A673 (cell line): Measurements from ENCODE around the gene DNAH3. TPM values are rescaled to one million over a fixed set of nuclear protein-coding genes. Genes with fewer than 3 reads are reported as not detected.

Experiments used
- BruUV-seq: library from RNA; stranded (reverse); fragments of 400-500 nt; replicated peaks from 2 replicates; lab custom pipeline; 2021; lab: Mats Ljungman, UMichigan
- CTCF ChIA-PET: fragments of 300-600 bp; sonication (Branson Sonifier 250); formaldehyde crosslinking; loops from one replicate; lab custom pipeline; 2022; ENCODE audit warnings: antibody characterized with exemption; lab: Charles Lee
- POLR2A ChIA-PET: fragments of 300-600 bp; sonication (Branson Sonifier 250); formaldehyde crosslinking; loops from one replicate; lab custom pipeline; 2022; ENCODE audit warnings: antibody characterized with exemption; ENCODE audit not compliant: low non-redundant PET; lab: Charles Lee
- DNase-seq: peaks from one replicate; pipeline ENCODE4 v3.0.0-alpha.2; 2015; ENCODE audit warnings: low spot score
- H3K27ac ChIP-seq: fragments of 200-600 bp; sonication (generic); 2 replicates; pipeline ENCODE4 v1.5.1; 2016; ENCODE audit warnings: mixed run types, low read depth, mild to moderate bottlenecking, mixed read lengths, antibody characterized with exemption, low read length; ENCODE audit not compliant: poor library complexity, severe bottlenecking
- H3K27me3 ChIP-seq: fragments of 200-600 bp; sonication (generic); replicated peaks from 2 replicates; pipeline ENCODE4 v1.6.1; 2017; ENCODE audit warnings: mixed run types, low read depth, mild to moderate bottlenecking, mixed read lengths, antibody characterized with exemption, low read length; ENCODE audit not compliant: insufficient read depth, poor library complexity
- H3K36me3 ChIP-seq: fragments of 200-600 bp; sonication (generic); 2 replicates; pipeline ENCODE4 v1.6.1; 2016; ENCODE audit warnings: mixed run types, mild to moderate bottlenecking, mixed read lengths, antibody characterized with exemption, low read length; ENCODE audit not compliant: insufficient read depth, poor library complexity, severe bottlenecking
- H3K4me1 ChIP-seq: fragments of 200-600 bp; sonication (generic); 2 replicates; pipeline ENCODE4 v1.6.1; 2017; ENCODE audit warnings: mixed run types, mild to moderate bottlenecking, mixed read lengths, antibody characterized with exemption, low read length; ENCODE audit not compliant: insufficient read depth, poor library complexity, severe bottlenecking
- H3K4me3 ChIP-seq: fragments of 200-600 bp; sonication (generic); 2 replicates; pipeline ENCODE4 v1.5.1; 2016; ENCODE audit warnings: low read depth, mixed run types, mild to moderate bottlenecking, mixed read lengths, low read length; ENCODE audit not compliant: poor library complexity, severe bottlenecking
- H3K9me3 ChIP-seq: fragments of 200-600 bp; sonication (generic); 2 replicates; pipeline ENCODE4 v1.6.1; 2016; ENCODE audit warnings: mixed run types, low read depth, mild to moderate bottlenecking, mixed read lengths, antibody characterized with exemption, low read length; ENCODE audit not compliant: poor library complexity, severe bottlenecking
- CTCF ChIP-seq: fragments of 300-800, 200-600 bp; sonication (generic); conservative IDR thresholded peaks from 2 replicates; pipeline ENCODE4 v1.5.1; 2017; ENCODE audit warnings: low read depth, mild to moderate bottlenecking, antibody characterized with exemption, low read length, moderate library complexity, mixed read lengths
- EZH2 ChIP-seq: fragments of 200-600 bp; sonication (generic); IDR thresholded peaks from 2 replicates; pipeline ENCODE4 v1.6.1; 2017; ENCODE audit warnings: borderline replicate concordance, low read depth, mild to moderate bottlenecking, mixed read lengths, antibody characterized with exemption, low read length; ENCODE audit not compliant: poor library complexity, severe bottlenecking
- intact Hi-C: fragments of 100-400 bp; cut with micrococcal nuclease; formaldehyde crosslinking; loops from one replicate; pipeline ENCODE4 v1.10.0; 2022; ENCODE audit not compliant: unreplicated experiment
- total RNA-seq: library from RNA; stranded (reverse); gene quantifications from 2 replicates; pipeline ENCODE4 v1.2.3, GENCODE V29; 2021

The DNAH3 gene
- total RNA-seq, 1 experiment from 2014 or later, result not detected

DNA sequence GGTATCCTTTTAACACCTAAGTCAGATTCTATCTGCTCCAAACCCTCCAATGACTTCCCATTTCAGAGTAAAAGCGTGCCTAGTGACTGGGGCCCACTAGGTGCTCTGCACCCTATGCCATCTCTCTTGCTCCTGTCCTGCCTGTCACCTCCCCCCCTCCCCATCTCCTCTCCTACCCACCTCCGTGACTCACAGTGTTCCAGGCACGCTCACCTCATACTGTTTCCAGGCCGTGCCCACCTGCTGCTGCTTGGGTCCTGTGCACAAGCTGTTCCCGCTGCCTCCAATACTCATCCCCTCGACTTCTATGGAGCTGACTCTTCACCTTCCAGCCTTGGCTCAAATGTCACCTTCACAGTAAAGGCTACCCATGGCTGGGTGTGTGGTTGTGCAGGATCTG, 21.7 kb downstream of the DNAH3 start:
- Histone ChIP-seq H3K27me3 (peaks cover 10% of the 10 kb centered on the region), H3K4me3 (no peak overlapping the region), H3K27ac (no peak overlapping the region), H3K36me3 (no peaks in the 10 kb centered on the region), H3K9me3 (no peaks in the 10 kb centered on the region), H3K4me1 (no peaks in the 10 kb centered on the region)
- intact Hi-C loops, result no loop called here
- POLR2A ChIA-PET, result no interaction called here
- CTCF ChIA-PET, result no interaction called here
- TF ChIP-seq EZH2 (no peak), CTCF (no peak)
- no TSS peak for BruUV-seq
- DNase-seq, result no peak

DNA sequence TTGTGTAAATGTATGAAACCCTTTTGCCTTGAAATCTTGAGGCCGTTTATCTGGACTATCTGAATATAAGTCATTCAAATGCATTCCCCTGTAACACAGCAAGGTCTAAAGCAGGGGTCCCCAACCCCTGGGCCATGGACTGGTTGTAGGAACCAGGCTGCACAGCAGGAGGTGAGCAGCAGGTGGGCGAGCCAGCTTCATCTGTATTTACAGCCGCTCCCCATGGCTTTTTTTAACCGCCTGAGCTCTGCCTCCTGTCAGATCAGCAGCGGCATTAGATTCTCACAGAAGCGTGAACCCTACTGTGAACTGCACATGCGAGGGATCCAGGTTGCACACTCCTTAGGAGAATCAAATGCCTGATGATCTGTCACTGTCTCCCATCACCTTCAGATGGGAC, 24.1 kb downstream of the DNAH3 start:
- Histone ChIP-seq H3K36me3 (no peaks in the 10 kb centered on the region), H3K4me3 (no peak overlapping the region), H3K27ac (no peak overlapping the region), H3K27me3 (no peaks in the 10 kb centered on the region), H3K4me1 (no peaks in the 10 kb centered on the region), H3K9me3 (no peaks in the 10 kb centered on the region)
- BruUV-seq, result no TSS peak
- intact Hi-C loops, result no loop called here
- no peak for TF ChIP-seq EZH2
- TF ChIP-seq CTCF, result no peak
- ChIA-PET CTCF (no interaction called here), POLR2A (no interaction called here)
- DNase-seq, result no peak

DNA sequence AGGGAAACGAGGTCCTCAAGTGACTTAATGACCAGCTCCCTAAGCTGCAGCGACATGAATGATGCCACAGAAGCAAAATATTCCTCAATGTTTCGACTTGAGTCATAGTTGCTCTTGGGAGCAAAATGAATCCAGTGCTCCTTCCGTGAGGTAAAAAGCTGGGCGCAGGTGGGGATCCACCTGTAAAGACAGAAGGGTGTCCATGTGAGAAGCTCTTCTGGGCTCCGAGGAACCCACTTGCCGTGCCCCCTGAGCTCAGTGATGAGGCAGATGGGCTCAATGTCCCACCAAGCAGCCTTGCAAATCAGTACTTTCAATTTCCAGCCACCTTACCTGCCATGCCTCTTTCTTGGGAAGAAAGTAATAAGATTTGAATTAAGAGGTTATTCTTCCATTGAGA, 25.5 kb downstream of the DNAH3 start:
- TF ChIP-seq CTCF (no peak), EZH2 (no peak)
- Histone ChIP-seq H3K4me3 (no peak overlapping the region), H3K27me3 (no peaks in the 10 kb centered on the region), H3K9me3 (no peaks in the 10 kb centered on the region), H3K36me3 (no peaks in the 10 kb centered on the region), H3K27ac (no peak overlapping the region), H3K4me1 (no peaks in the 10 kb centered on the region)
- BruUV-seq, result no TSS peak
- intact Hi-C loops, result no loop called here
- POLR2A ChIA-PET, result no interaction called here
- no peak for DNase-seq
- CTCF ChIA-PET, result no interaction called here
